HG03095 (cell line): ENCODE results near the gene P3H2.
"Not testable (repeated sequence)": the region's sequence is repeated elsewhere in the genome, so short reads cannot be mapped to it uniquely, and the experiment has no call there.

Experiments
- ATAC-seq: cut with Tn5 transposase; IDR thresholded peaks from one replicate; pipeline ENCODE4 v1.9.1; 2021; ENCODE audit warnings: moderate library complexity; ENCODE audit not compliant: unreplicated experiment

P3H2 gene

DNA sequence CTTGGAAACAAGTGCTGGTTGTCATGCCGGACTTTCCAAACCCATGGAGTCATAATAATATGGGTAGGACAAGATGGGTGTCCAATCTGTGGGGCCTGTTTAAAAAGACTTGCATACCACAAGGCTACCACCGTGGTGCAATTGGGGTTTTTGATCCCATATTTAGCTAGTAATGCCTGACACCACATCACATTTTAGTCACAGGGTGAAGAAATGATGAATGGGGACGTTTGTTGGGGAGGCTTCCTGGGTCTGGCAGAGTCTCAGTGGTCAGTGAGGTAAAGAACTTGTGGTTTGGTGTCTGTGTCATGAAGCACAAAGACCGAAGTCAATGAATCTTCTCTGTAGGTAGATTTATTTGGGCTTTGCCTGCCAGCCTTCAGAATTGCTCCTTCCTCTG lies 31.0 kb downstream of the P3H2 start:
- peak; percentile 42 for ATAC-seq

DNA sequence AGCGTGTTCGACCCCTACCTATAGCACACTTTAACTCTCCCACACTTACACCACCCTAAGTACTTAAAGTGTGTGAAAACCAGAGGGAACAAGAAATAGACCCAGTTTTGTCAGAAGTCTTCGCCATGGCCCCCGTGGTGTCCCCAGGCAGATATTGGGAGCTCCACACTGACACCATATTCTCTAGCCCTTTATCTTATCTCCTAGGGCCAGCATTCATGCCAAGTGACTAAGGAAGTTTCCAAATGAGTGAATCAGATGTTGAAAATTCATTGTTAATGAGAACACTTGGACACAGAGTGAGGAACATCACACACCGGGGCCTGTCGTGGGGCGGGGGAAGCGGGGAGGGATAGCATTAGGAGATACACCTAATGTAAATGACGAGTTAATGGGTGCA lies 31.8 kb downstream of the P3H2 start:
- ATAC-seq, result no peak

DNA sequence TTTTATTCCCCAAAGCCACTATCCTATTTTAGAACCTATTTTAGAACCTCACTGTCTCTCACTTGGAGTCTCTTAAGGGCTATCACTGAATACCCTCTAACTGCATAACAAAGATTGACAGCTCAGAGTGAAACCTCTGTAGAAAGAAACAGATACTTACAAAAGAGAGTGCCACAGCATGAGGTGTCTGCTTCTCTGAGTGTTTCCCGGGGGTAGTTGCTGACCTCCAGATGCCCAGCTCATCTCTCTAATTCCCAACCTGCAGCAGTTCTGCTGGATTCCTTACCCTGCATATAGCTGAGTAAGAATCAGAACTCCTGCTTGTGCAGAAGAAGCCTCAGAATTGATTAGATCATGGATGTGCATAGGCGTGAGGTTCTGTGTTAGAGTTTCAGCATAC lies 34.5 kb downstream of the P3H2 start:
- peak; percentile 72 for ATAC-seq

DNA sequence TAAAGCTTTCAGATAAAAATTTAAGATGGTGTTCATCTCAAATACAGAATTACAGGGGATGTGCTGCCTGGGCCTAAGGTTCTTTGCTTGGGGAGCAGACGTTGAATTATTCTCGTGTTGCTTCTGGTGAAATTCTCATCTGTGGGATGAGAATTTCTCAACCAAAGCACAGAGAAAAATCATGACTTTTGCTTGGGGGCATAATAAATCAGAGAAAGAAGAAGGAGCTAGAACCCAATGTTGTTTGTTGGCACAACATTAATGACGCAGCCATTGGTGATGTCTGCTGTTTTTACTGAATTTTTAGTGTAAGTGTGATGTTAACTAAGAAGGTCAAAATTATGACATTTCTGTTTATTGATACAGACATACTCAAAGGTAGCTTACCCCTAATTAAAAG lies 35.7 kb downstream of the P3H2 start:
- no peak for ATAC-seq

DNA sequence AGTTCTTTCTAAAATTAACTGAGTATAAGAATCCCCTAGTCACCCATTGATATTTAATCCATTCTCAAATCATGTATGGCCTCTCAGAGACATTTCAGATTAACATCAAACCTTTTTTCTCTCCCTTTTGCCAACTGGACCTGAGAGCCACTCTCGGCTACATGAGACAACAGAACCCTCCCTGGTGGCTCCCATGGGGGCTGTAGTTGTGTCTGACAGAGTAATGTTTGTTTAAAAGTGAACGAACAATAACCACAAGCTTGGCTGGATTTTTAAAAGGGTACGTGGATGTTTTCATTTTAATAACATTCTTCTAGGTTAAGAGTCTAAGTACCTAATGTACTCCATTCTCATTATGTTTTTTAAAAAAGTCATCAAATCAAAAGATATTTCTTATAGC lies 37.1 kb downstream of the P3H2 start:
- ATAC-seq, result no peak

DNA sequence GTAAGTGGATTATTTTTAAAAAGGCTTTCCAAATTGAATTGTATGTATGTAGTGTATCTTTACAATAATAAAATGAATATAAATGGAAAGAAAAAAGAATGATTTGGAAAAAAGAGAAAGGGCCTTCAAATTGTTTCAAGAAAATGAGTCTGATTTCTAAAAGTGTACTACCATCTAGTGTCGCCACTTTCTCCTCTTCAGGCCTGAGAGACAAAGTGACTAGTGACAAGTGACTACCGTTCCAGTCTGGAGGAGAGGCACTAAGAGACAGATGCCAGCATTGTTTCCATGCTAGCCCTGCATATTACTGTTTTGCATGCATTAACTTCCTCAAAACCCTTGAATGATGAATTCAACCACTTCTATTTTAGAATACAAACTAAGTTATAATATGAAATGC lies 39.3 kb downstream of the P3H2 start:
- ATAC-seq, result no peak

DNA sequence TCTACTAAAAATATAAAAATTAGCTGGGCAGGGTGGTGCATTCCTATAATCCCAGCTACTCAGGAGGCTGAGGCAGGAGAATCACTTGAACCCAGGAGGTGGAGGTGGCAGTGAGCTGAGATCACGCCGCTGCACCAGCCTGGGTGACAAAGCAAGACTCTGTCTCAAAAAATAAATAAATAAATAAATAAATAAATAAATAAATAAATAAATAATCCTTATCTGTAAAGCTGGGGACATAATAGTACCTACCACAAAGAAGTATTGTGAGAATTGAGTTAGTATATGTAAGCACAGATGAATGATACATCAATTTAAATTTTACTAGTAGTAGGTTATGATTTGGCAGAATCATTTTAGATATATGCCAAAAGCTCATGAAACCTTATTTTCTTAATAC lies 41.5 kb downstream of the P3H2 start:
- ATAC-seq, result not testable (repeated sequence)

DNA sequence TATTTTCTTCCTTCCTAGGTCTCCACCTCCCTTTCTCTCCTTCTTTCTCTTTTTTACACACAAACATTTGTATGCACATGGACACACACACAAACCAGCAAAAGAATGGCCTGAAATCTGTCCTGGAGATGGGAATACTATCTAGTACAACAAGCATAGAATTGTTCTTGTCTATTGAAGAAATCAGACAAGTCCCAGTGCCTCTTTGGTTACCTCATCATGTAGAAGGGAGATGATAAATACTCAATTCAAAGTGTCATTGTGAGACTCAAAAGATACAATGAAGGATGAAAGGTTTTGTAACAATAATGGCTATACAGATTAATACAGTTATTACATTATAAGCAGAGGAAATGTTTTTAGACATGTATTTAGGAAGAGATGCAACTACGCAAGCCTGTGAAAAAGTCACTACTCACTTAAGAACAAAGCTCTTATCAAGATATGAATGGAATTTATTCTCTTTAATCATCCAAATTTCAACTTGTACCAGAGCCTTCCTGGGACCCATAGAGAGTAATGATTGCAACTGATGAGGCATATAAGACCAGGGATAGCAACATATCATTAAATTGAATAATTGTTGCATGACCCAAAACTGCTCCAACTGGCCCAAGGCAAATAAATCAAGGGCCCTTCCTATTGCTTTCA lies 43.2 kb downstream of the P3H2 start:
- no peak for ATAC-seq

DNA sequence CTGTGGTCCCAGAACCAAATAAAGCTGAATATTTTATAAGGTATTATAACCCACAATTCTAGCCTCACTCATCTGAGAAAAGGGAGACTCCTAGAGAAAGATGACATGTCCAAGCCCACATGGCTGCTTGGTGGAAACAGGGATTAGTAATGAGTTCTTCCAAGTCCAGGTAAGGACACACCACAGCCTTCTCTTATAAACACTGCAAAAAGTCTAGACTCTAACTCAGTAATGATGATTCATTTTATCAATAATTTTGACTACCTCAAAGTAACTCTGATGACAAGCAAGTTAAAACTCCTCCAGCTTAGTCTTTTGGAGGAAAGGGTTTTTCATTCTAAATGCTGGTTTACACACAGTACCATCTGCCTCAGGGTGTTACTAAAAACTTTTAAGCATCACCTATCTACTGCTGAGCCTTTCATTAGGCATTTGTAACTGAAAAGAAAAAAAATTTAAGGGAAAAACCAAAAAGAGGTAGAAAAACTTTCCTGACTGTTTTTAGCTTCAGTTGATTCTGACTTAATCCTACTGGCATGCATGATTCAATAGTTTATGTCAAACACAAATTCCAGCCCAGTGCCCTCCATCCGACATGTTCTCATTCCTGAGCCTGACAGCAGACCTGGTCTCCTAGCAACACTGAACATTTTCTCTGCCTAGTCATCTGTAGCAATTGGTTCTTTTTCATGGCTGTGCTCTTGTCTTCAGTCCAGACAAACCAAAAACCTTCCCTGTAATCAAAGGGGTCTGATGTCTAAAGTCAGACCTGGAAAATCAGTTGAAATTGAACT lies 43.9 kb downstream of the P3H2 start:
- ATAC-seq, result no peak

DNA sequence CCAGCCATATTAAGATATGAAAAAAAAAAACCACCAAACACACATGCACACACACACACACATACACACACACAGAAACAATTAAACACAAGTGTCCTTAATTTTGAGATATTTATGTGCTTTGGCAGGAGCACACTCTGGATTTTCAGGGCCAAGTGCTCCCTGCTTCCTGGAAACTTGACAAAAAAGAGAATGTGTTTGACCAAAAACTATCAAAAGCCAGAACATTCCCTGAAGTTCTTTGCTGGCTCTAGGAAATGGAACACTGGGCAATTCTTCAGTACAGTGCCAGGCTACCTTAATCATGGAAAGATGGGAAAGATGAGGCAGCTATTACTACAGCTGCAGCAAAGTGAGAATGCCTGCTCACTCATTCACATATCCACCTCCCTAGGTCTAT lies 44.6 kb downstream of the P3H2 start:
- no peak for ATAC-seq

DNA sequence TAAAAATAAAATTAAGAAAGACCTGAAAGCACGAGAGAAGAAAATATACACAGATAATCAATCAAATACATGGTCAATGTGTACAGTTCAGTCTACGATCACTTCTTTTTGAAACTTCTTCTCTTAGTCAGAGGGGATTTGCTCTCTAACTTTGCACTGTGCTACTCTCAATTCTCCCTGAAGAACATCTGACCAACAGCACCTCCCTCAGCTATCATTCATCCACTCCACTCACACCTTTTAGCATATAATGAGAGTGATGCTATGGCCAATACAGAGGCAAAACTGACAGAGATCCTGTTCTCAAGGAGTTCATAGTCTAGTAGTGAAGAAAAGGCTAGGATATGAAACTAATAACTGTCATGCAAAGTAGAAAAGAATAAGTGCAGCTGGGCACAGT lies 45.9 kb downstream of the P3H2 start:
- ATAC-seq, result no peak

DNA sequence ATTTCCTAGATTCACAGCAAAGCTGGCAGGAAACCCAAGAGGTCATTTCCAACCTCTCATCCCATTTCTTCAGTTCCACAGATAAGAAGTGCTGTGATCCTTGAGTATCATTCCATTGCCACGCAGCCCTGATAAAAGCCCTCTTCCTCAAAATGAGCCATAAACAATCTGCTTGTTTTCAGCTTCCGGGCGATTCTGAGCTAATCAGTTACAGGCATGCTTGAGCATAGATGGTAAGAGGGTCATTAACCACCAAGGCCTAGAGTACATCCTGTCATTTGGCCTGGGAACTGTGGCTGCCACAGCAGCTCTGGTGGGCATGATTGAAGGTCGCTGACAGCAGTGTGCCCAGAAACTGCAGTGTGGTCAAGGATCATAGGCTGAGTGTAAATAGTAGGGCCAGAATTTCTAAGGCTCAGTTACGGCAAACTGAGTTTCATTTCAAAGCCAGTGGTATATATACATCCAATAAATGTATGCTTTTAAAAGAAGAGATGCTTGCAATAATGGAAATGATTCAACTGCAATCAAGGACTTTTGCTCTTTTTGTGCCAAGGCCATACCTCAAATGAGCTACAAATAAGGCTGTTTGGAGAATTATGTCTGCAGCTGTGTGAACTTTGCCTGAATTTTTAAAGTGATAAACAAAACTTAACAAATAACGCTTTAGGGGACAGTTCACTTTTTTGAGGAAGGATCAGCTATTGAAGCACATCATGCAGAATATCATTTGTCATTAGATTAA lies 47.3 kb downstream of the P3H2 start:
- ATAC-seq, result peak; percentile 49

DNA sequence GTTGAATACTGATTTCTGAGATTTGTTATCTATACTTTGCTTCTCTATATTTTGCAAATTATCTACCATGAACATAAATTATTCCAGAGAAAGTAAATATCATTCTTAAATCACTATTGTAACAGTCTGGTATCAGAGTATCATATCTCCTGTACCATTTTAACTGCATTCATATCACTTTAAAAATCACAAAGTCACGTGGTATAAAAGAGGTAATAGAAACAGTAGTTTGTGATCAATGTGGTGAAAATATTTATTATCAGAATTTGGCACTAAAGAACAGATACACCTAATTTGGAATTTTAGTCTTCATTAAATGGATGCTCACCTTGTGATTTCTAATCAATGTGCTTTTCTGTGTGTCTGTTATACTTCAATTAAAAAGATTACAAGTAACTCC lies 47.8 kb downstream of the P3H2 start:
- ATAC-seq, result no peak

DNA sequence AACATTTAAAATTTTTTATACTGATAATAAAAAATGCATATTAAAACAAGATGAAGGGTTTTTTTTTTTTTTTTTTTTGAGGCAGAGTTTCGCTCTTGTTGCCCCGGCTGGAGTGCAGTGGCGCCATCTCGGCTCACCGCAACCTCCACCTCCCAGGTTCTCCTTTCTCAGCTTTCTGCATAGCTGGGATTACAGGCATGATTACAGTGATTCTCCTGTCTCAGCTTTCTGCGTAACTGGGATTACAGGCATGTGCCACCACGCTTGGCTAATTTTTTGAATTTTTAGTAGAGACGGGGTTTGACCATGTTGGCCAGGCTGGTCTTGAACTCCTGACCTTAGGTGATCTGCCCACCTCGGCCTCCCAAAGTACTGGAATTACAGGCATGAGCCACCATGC lies 48.8 kb downstream of the P3H2 start:
- not testable (repeated sequence) for ATAC-seq

DNA sequence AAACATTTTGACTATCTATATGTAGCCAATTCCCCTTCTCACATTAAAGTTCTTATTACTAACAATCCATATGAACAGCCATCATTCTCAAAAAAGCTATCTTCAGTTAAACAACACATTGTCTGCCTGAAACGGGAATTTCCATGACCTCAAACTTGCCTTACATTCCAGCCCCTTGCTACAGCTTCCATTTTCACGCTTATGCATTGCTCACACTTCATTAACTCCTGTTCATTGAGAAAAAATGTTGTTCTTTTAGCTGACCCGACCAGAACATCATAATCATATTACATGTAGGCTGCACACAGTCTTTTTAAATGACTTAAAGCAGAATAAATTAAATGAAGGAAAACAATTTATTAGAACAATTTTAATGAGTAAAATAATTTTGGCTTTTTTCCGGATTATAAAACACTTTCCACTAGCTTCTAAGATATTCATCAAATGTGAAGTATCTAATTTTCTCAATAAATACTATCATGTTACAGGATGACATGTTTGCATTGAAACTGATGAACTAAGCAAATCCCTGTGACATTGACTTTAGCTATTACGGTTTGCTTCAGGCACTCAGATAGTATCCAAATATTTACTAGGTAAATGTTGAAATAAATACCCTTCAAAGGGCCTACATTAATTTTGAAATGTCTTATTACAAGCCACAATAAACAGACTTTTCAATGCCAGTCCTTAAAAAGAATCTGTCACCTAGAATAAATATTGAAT lies 49.9 kb downstream of the P3H2 start:
- ATAC-seq, result no peak

DNA sequence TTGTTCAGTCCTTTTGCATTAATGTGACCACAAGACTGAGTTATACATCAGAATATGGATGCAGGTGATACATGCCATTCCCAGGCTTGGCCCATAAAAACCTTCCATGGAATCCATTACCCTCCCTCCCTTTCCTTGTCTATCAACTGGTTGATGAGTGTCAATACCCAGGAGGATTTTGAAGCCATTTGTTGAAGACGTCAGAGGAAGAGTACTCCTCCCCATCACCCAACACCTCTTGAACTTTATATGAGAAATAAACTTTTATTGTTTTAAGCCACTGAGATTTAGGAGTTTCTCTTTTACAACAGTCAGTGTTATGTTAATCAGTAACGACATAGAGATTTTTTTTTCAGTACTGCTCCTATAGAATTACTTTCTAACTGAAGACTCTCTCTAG lies 55.5 kb downstream of the P3H2 start:
- ATAC-seq, result no peak

DNA sequence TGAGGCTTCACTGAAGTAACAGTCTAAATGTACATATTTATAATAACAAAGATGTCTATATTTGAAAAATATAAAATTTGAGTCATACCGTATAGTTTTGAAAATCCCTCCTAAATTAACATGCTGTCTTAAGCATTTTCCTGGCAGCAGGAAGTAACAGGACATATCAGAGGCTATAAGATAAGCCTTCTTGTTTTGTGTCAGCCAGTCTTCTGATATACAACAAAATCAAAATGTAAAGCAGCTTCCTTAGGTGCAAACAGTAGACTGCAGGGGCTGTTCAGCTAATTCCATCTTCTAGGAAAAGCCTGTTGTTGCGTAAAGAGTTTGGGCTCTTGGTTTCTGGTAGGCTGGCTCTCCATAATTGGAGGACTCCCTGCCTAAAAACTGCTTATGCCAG lies 56.0 kb downstream of the P3H2 start:
- ATAC-seq, result no peak

DNA sequence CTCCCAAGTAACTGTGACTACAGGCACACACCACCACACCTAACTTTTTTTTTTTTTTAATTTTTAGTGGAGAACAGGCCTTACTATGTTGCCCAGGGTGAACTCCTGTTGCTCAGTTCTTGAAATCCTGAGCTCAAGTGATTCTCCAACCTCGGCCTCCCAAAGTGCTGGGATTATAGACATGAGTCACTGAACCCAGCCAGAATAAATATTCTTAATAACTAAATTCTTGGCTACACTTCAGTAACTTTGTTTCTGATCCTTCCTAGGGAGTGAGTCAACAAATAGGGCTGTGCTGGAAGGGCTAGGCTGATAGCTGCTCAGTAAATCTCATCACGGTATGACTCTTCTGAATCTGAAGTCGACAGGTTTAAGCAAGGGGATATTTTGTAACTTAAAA lies 56.6 kb downstream of the P3H2 start:
- no peak for ATAC-seq

DNA sequence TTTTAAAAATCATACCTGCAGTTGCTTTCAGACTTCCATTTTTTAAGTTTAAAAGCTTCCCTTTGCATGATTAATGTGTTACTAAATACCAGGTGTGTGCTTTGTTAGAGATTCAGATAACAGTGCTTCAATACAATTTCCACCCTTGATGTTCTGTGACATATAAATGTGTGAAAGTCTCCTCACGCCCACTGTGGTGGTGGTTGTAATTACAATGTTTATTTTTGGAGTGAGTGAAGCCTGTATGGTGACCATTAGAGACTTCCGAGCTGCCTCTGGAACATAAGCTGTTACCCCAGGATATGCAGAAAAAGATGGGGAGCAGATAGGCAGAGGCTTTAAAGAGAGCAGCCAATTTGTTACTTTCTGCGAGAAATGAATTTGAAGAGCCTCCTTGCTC lies 57.2 kb downstream of the P3H2 start:
- no peak for ATAC-seq

DNA sequence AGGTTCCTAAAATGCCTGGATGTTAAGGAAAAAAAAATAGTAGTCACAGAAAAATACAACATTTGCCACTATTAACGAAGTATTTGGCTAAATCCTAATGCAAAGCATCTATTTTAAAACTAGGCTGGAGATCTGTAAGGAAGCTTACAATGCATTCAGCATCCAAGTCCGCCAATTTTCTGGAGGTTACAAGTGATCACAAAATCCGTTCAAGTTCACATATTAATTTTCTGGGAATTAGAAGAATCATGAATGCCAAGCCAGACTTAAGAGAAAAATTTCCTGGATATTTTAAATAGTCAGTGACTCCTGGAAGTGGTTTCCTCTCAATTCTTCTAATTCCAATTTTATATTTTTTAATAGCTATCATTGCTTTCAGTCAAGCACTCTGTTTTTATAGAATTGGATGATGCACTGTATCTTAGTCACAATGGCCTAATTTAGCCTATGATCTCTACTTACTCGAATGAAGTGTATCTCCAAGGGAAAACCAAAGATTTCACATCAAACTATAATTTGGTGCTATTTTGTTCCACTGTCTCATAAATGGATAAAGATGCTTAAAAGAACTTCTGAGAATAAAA lies 60.4 kb downstream of the P3H2 start:
- no peak for ATAC-seq

DNA sequence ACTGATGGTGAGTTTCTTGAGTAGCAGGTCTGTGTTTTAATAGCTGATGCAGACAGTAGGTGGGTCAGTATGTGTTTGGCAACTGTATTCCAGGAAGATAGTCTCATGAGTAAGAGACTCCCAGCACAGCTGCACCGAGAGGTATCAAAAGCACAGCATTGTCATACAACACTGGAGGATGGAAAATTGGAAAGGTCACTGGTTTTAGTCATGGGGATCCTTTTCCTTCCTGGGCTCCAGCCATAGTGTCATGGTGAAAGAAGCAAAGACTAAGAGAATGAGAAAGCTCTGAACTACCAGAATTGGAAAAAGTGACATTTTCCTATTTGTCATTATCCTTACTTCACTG lies 61.5 kb downstream of the P3H2 start:
- no peak for ATAC-seq
